H1 (cell line): ENCODE data around the gene FAM83F.

ENCODE experiments used
- CTCF ChIP-seq, 3 experiments: IDR thresholded peaks; 1 replicate in 2 of 3; 2 replicates in 1 of 3; pipeline versions ENCODE4 v1.5.1 to v1.6.1; 2011; ENCODE audit warnings: low read length in 3 of 3, mild to moderate bottlenecking in 3 of 3, inconsistent platforms in 2 of 3, low read depth in 1 of 3, moderate library complexity in 1 of 3; ENCODE audit not compliant: insufficient read depth in 1 of 3; ENCODE audit errors: control extremely low read depth in 1 of 3
- HDAC2 ChIP-seq, 2 experiments: fragments of 300-600 bp in 1 of 2; sonication (generic) in 1 of 2; IDR thresholded peaks; 2 replicates each; pipeline ENCODE4 v1.6.1; 2011 to 2012; ENCODE audit warnings: low read depth in 2 of 2, low read length in 2 of 2, mild to moderate bottlenecking in 2 of 2, moderate library complexity in 2 of 2, borderline replicate concordance in 1 of 2, inconsistent platforms in 1 of 2
- KDM5A ChIP-seq: fragments of 200-600 bp; IDR thresholded peaks from 2 replicates; pipeline ENCODE4 v1.7.1; 2012; ENCODE audit warnings: mild to moderate bottlenecking, low read length, inconsistent platforms, mixed read lengths
- MAX ChIP-seq: IDR thresholded peaks from 2 replicates; pipeline ENCODE4 v1.6.1; 2012; ENCODE audit warnings: inconsistent platforms
- POLR2A ChIP-seq, 2 experiments: IDR thresholded peaks; 1 replicate in 1 of 2; 2 replicates in 1 of 2; pipeline ENCODE4 v1.6.1; 2011; ENCODE audit warnings: low read depth in 2 of 2, low read length in 2 of 2, mild to moderate bottlenecking in 2 of 2; ENCODE audit errors: control extremely low read depth in 1 of 2
- SRF ChIP-seq: IDR thresholded peaks from 2 replicates; pipeline ENCODE4 v1.6.1; 2011; ENCODE audit warnings: mild to moderate bottlenecking, low read depth, low read length, moderate library complexity
- TEAD4 ChIP-seq: IDR thresholded peaks from 2 replicates; pipeline ENCODE4 v1.6.1; 2012; ENCODE audit warnings: low read depth, low read length, inconsistent platforms, mixed read lengths

DNA sequence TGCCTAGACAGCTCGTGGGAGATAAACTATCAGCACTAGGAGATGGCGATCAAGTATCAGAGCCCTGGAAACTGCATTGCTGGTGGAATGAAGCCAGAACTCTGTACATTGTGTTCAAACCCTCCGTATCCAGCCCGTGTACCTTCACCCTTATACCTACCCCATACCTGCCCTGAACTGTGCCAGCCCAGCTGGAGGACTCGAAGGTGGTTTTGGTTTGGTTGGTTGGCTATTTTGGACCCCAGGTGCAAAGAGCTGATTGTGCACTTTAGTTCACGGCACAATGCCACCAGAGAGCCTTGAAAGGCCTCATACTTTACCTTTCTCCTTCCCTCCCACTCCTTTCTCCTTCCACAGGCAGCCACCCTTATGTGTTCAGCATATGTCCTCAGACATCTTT is 16.0 kb downstream of the FAM83F start:
- TF ChIP-seq HDAC2 (IDR thresholded peaks at IDR 0.05; ENCODE audit: borderline replicate concordance in 1 of 2, low read depth in 2 of 2, low read length in 2 of 2) (no peak), CTCF (IDR thresholded peaks at IDR 0.05; ENCODE audit: control extremely low read depth in 1 of 3, insufficient read depth in 1 of 3, low read depth in 1 of 3, low read length in 3 of 3) (no peak), KDM5A (no peak), MAX (no peak), SRF (no peak), TEAD4 (no peak), POLR2A (IDR thresholded peaks at IDR 0.05; ENCODE audit: control extremely low read depth in 1 of 2, low read depth in 2 of 2, low read length in 2 of 2) (no peak)
